Measurements from ENCODE around the gene FES. TPM values are rescaled to one million over a fixed set of nuclear protein-coding genes. Genes with fewer than 3 reads are reported as not detected.
"Not testable (repeated sequence)": the region's sequence is repeated elsewhere in the genome, so short reads cannot be mapped to it uniquely, and the experiment has no call there.

Gene FES
- total RNA-seq, 1 donor from 2014 or later = 48.0 TPM

DNA sequence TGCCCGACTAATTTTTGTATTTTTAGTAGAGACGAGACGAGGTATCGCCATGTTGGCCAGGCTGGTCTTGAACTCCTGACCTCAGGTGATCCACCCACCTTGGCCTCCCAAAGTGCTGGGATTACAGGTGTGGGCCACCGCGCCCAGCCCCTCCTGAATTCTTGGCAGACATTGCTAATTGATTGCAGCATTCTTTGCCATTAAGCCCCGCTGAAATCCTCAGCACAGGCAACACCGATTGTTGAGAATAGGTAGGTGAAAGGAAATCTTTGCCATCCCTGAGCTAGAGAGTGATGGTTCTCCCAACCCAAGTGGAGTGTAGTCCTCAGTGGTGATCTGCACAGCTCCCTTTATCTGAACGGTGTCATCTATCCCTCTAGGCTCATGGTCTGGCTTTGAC, 20.4 kb downstream of the FES start:
- DNase-seq (no peak), ATAC-seq (no peak)
- TF ChIP-seq, protein P1, sequence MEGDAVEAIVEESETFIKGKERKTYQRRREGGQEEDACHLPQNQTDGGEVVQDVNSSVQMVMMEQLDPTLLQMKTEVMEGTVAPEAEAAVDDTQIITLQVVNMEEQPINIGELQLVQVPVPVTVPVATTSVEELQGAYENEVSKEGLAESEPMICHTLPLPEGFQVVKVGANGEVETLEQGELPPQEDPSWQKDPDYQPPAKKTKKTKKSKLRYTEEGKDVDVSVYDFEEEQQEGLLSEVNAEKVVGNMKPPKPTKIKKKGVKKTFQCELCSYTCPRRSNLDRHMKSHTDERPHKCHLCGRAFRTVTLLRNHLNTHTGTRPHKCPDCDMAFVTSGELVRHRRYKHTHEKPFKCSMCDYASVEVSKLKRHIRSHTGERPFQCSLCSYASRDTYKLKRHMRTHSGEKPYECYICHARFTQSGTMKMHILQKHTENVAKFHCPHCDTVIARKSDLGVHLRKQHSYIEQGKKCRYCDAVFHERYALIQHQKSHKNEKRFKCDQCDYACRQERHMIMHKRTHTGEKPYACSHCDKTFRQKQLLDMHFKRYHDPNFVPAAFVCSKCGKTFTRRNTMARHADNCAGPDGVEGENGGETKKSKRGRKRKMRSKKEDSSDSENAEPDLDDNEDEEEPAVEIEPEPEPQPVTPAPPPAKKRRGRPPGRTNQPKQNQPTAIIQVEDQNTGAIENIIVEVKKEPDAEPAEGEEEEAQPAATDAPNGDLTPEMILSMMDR (IDR thresholded peaks at IDR 0.05) = no peak
- Histone ChIP-seq H3K27ac (no peak overlapping the region), H3K9me3 (no peaks in the 10 kb centered on the region), H3K36me3 (peaks cover 52% of the 10 kb centered on the region), H3K4me3 (no peak overlapping the region), H3K27me3 (no peaks in the 10 kb centered on the region), H3K4me1 (peaks cover 14% of the 10 kb centered on the region)
- intact Hi-C loops (cut with DNase I) = no loop called here

DNA sequence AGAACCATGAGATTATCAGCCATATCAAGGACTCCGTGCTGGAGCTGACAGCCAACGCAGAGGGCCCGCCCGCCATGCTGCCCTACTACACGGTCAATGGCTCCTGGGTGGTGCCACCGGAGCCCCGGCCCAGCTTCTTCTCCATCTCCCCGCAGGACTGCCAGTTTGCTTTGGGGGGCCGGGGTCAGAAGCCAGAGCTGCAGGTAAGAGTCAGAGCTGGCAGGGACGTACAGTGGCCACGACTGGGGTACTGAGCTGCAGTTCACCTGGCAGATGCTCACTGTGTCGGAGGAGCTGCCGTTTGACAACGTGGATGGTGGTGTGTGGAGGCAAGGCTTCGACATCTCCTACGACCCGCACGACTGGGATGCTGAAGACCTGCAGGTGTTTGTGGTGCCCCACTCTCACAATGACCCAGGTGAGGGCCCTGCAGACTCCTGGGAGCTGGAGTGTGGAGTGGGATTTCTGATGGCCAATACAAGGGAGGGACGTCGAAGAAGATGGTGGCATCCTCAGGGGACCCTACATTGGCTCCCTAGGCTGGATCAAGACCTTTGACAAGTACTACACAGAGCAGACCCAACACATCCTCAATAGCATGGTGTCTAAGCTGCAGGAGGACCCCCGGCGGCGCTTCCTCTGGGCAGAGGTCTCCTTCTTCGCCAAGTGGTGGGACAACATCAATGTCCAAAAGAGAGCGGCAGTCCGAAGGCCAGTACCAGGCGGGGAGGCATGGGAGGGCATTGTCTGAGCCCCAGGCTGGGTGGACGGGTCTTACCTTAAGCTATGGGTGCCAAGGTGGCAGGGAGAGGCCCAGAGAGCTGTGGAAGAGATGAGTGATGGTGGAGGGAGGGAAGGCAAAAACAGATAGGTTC, 21.2 kb downstream of the FES start:
- DNase-seq = no peak

DNA sequence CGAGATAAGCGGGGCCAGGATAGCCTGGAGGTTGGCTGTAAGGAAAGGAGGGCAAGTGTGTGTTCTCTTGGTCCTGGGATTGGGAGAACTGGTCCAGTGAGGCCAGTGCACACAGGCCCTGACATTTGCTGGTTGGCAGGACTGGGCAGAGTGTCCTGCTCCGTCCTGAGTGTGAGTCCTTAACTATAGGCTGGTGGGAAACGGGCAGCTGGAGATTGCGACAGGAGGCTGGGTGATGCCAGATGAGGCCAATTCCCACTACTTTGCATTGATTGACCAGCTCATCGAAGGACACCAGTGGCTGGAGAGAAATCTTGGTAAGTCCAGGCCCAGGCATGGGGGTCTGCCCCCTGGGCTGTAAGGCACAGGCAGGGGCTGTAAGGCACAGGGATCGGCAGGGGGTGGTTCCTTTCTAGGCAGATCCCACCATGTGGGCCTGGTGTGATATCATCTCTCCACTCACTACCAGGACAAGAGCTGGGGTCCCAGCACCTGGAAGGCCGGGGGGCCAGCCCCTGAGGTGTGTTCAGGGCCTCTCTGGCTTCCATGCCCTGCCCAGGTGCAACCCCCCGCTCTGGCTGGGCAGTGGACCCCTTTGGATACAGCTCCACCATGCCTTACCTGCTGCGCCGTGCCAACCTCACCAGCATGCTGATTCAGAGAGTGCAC, 22.0 kb downstream of the FES start:
- ATAC-seq (no peak), DNase-seq (no peak)
- TF ChIP-seq, protein P1 (IDR thresholded peaks at IDR 0.05) = no peak
- H3K4me1 ChIP-seq = peaks cover 14% of the 10 kb centered on the region
- no peaks in the 10 kb centered on the region for H3K9me3 ChIP-seq
- H3K27me3 ChIP-seq = no peaks in the 10 kb centered on the region
- peaks cover 68% of the 10 kb centered on the region for H3K36me3 ChIP-seq
- intact Hi-C loops (cut with DNase I) = no loop called here
- H3K27ac ChIP-seq = no peak overlapping the region
- H3K4me3 ChIP-seq = no peak overlapping the region

More for the DNA sequence above, 21.2 kb downstream of the FES start:
- ATAC-seq = no peak
- Histone ChIP-seq H3K27ac (no peak overlapping the region), H3K9me3 (no peaks in the 10 kb centered on the region), H3K4me3 (no peak overlapping the region), H3K36me3 (peaks cover 60% of the 10 kb centered on the region), H3K4me1 (peaks cover 14% of the 10 kb centered on the region), H3K27me3 (no peaks in the 10 kb centered on the region)
- intact Hi-C loops (cut with DNase I) = no loop called here
- TF ChIP-seq, protein P1 (IDR thresholded peaks at IDR 0.05) = no peak

DNA sequence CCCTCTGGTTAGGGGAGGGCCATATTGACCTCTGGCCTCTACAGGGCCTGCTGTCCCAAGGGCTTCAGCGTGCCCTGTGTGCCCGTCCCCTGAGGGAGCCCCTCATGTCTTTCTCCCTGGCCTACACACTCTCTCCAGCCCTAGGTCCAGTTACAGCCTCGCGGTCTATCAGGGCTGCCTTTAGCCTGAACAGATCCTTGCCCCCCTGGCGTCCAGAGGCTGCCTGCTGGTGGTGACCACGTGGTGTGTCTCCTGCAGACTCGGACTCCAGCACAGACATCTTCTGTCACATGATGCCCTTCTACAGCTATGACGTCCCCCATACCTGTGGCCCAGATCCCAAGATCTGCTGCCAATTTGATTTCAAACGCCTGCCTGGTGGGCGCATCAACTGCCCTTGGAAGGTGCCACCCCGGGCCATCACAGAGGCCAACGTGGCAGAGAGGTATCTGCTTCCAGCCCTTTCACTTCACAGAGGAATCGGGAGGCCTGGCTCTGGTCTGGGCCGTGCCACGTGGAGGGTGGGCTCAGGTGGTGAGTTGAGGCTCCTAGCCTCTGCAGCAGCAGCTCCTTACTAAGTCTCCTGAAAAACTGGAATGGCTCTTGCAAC, 22.9 kb downstream of the FES start:
- peaks cover 8% of the 10 kb centered on the region for H3K4me1 ChIP-seq
- no peak overlapping the region for H3K27ac ChIP-seq
- H3K36me3 ChIP-seq = peaks cover 76% of the 10 kb centered on the region
- H3K9me3 ChIP-seq = no peaks in the 10 kb centered on the region
- no peak overlapping the region for H3K4me3 ChIP-seq
- TF ChIP-seq, protein P1 (IDR thresholded peaks at IDR 0.05) = no peak
- DNase-seq (no peak), ATAC-seq (no peak)
- intact Hi-C loops (cut with DNase I) = no loop called here
- H3K27me3 ChIP-seq = no peaks in the 10 kb centered on the region

DNA sequence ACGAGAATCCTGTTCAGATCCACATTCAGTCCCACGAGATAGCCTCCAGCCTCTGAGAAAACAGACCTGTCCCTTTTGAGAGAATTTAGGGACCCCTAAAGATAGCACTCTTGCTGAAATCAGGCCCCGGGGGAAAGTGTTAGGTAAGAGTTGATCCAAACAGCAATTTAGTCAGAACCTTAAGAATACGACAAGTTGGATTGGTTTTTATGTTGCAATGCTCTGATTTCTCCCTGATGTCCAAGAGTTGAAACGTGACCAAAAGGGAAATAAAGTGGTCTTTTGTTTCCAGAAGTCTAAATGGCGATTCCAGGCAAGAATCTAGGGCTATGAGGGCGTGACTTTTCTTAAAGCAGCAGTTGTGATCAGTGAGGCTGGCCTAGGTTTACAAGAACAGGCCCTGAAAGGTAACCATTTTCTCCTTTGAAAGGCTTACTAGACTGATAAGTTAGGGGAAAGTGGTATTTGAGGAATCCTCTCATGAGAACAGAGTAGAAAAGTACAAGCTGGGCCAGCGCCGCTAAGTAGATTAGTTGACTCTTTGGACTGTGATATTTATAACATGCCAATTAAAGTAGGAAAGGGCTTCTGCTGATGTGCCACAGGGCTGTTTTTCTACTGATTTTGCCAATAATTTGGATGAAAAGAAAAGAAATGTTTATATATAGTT, 23.7 kb downstream of the FES start:
- Histone ChIP-seq H3K4me1 (peaks cover 8% of the 10 kb centered on the region), H3K36me3 (peaks cover 84% of the 10 kb centered on the region)
- no peak for DNase-seq

DNA sequence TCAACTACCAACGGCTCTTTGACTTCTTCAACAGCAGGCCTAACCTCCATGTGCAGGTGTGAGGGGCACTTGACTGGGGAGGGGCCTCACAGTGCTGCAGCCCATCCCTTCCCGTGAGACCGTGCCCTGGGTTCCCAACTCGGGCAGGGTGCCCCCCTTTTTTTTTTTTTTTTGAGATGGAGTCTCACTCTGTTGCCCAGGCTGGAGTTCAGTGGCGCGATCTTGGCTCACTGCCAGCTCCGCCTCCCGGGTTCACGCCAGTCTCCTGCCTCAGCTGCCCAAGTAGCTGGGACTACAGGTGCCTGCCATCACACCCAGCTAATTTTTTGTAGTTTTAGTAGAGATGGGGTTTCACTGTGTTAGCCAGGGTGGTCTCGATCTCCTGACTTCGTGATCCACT, 25.1 kb downstream of the FES start:
- H3K4me1 ChIP-seq; H3K27ac ChIP-seq; H3K4me3 ChIP-seq; ATAC-seq; H3K9me3 ChIP-seq; H3K27me3 ChIP-seq; intact Hi-C loops (cut with DNase I); DNase-seq: not testable (repeated sequence)
- peaks cover 99% of the 10 kb centered on the region for H3K36me3 ChIP-seq

More for the DNA sequence above, 23.7 kb downstream of the FES start:
- no peak for ATAC-seq
- no peaks in the 10 kb centered on the region for H3K9me3 ChIP-seq
- no peak overlapping the region for H3K27ac ChIP-seq
- H3K4me3 ChIP-seq = no peak overlapping the region
- intact Hi-C loops (cut with DNase I) = no loop called here
- no peaks in the 10 kb centered on the region for H3K27me3 ChIP-seq
- TF ChIP-seq, protein P1 (IDR thresholded peaks at IDR 0.05) = no peak
